HG03108 (cell line): ENCODE measurements around the gene GRID2.
"Not testable (repeated sequence)": the region's sequence is repeated elsewhere in the genome, so short reads cannot be mapped to it uniquely, and the experiment has no call there.

Source experiments
- ATAC-seq: cut with Tn5 transposase; IDR thresholded peaks from one replicate; pipeline ENCODE4 v1.9.1; 2021; ENCODE audit warnings: moderate library complexity; ENCODE audit not compliant: unreplicated experiment

GRID2 gene

DNA sequence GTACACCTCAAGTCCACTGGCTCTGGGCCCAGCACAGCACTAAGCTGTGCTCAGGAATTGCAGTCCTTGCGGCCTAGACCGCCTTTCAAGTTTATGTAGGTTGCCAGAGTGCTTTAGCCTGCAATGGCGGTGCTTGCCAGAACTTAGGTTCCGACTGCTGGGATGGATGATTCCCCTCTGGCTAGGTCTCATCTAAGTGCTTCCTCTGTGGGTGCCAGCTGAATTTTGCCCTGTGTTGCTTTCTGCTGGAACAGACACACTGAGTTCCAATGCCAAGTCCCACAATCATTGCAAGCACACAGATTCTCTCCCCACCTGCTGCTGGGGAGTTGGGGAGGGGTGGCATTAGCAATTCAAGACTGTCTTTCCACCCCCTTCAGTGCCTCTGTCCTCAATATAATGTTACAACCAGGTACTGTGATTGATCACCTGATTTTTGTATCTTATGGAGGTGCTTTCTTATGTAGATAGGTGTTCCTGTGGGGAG lies 129.5 kb downstream of the GRID2 start:
- no peak for ATAC-seq

DNA sequence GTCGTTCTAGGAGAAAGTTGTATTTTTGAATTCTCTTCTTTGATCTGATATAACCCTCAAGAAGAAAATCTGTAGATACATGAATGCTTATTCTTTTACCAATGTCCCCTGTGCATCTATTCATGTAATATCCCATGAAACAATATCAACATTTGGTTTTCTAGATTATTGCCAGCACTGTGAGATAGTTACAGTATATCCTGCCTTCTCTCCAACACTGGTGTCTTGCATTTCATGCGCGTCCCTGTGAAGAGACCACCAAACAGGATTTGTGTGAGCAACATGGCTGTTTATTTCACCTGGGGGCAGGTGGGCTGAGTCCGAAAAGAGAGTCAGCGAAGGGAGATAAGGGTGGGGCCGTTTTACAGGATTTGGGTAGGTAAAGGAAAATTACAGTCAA lies 135.0 kb downstream of the GRID2 start:
- ATAC-seq = not testable (repeated sequence)

DNA sequence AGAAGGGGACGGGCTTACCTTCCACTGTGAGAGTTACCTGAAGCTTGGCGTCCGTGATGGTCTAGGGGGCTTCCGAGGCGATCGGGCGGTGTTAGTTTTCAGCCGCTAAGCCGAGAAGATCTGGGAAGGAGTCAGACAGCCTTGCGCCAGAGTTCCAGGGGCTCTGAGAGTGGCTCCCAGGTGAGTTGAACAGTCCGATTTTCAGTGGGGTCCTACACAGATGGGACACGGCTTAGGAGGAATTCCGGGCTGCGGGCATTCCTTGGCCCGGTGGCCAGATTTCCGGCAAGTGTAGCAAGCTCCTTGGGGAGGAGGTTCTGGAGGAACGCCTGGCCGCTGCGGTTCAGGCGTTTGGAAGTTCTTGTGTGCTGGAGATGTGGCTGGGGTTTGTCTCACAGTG lies 138.4 kb downstream of the GRID2 start:
- not testable (repeated sequence) for ATAC-seq

- not testable (repeated sequence) for ATAC-seq
These were observed 140.5 kb downstream of the GRID2 start for GRCh38 chr4:92444143-92444843.

DNA sequence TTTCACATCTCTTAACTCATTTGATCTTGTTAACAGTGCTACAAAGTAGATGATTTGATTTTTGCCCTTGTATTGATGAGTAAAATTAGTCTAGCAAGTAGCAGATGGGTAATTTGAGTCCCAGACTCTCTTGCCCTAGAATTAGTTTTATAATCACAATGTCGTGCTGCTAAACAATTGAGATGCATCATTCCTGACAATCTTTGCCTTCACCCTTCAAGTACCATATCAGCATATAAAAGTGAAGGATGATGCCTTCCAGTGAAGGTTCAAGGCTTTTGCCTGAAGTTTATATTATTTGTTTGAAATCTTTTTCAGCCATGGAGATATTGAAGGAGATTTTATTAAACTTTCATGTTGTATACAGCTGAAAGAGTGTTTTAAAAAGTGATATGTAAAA lies 141.4 kb downstream of the GRID2 start:
- no peak for ATAC-seq

DNA sequence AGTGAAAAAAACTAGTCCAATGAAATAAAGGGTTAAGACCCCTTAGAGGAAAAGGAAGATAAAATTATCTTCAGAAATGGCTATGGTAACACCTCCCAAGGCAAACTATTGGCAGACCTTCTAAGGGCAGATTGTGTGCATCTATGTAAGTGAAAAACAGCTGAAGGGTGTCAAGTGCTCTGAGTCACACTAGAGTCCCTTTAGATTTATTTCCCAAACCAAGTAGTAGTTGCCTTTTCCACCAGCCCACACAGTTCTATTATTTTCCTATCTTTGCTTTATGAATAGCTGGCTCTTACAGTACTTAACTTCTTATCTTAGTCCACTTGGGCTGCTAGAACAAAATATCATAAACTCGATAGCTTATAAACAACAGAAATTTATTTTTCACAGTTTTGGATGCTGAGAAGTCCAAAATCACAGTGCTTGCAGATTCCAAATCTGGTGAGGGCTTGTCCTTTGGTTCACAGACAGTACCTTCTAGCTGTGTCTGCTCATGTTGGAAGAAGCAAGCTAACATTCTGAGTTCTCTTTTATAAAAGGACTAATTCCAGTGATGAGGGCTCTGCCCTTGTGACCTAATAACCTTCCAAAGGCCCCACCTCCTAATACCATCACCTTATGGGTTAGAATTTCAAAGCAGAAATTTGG lies 143.6 kb downstream of the GRID2 start:
- no peak for ATAC-seq

- not testable (repeated sequence) for ATAC-seq
These were observed 144.4 kb downstream of the GRID2 start for GRCh38 chr4:92448176-92448575.

GRCh38 chr4:92450694-92451093 lies 146.9 kb downstream of the GRID2 start:
- ATAC-seq = no peak

DNA sequence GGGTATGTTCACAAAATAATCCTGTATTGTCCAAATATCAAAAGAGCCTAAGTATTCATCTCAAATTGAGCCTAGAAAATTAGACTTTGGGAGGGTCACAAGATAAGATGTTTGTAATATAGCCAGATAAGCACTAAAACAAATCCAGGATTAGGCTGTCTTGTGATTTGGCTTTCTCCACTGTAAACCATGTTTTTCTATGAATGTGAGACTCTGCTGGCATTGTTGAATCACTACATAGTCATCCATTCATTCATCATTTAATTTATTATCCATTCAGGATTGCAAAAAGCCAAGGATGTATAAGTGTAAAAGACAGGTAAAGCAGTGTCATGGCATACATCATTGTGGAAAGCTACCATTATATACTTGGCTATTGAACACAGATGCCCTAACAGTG lies 148.0 kb downstream of the GRID2 start:
- ATAC-seq = no peak

- ATAC-seq = not testable (repeated sequence)
These were observed 148.6 kb downstream of the GRID2 start for GRCh38 chr4:92452383-92452782.

DNA sequence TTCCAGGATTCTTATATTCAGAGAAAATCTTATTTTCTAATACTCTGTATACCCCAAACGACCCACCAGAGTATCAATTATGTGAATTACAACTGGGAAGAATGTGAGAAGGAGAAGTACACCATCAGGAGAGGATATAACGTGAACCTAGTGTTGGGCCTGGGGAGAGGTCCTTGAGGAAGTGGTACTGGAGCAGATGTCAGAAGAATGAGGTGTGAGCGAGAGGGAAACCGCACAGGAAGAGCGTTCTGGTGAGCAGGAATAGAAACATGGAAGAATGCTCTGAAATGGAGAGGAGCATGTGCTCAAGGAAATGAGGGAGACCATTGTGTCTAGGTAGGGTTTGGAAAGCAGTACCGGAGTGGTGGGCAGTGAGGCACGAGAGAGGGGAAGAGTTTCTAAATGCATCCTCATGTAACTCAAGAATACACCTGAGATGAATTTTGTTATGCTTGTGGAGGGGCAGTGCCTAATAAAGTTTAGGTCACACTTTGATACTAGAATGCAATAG lies 151.6 kb downstream of the GRID2 start:
- ATAC-seq = no peak

DNA sequence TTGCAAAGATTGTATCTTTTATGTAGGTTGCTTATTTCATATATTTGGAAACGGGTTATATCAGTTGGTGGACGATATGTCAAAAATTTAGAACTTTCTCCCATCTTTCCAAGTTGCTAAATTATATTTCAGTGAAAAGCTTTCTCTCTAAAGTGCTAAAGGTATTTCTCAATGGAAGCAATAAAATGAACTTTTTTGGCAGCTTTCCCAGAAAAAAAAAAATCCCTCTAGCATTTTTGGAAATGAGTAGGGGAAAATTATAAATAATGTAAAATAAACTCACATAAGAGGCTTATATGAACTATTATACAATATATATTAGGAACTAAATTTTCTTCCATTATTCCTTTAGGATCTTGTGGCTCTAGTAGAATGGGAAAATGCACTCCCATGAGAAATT lies 152.2 kb downstream of the GRID2 start:
- no peak for ATAC-seq

GRCh38 chr4:92461732-92462131 lies 158.0 kb downstream of the GRID2 start:
- no peak for ATAC-seq

GRCh38 chr4:92477298-92477697 lies 173.5 kb downstream of the GRID2 start:
- ATAC-seq = no peak

DNA sequence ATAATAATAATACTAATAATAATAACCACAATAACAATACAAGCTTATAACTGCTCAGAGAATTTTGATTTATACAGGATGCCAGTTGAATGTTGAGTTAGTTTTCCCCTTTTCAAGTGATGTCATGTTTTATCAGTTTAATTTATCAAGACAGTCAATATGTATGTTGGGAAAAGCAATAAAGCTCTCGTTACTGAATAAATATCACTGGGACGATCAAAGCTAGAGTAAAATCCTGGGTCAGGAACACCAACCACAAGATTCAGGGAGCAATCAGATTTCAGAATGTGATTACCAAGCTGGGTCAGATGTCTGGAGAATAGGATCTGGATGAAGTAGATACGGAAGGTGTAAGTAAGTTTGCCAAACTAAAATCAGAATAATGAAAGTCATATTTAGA lies 179.6 kb downstream of the GRID2 start:
- no peak for ATAC-seq

DNA sequence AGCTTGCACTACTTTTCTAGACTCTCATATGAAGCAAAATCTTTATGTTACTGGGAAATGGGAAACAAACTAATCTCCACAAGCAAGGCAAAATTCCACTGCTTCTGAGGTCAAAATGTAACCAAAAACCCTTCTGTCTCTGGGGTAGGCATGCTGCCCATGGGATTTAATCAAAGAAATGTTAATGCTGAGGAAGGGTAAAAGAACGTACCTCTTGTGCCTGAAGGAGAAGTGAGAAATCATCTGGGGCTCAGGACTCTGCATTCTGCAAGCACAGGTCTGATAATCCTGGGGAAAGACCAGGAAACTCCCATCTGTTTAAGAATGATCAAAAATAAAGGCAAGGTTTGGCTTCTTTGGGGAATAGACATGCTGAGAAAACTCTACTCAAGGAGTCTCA lies 184.7 kb downstream of the GRID2 start:
- no peak for ATAC-seq

GRCh38 chr4:92497141-92497540 lies 193.4 kb downstream of the GRID2 start:
- ATAC-seq = no peak

DNA sequence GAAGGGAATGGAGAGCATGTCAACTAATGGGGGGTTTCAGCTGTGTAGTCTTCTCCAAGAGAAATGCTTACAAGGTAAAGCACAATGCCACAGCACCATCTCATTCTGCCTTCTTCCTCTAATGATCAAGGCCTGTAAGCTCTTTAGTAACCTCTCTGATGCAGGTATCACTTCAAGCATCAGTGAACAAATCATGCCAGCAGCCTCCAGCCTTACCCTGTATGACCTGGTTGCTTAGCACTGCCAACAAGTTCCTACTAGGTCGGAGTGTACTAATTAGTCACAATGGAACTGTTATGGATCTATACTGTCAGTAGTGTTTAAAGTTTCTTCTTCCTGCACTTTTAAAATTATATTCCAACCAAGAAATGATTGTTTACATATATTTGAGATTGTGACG lies 197.7 kb downstream of the GRID2 start:
- no peak for ATAC-seq

GRCh38 chr4:92506933-92507332 lies 203.2 kb downstream of the GRID2 start:
- no peak for ATAC-seq

DNA sequence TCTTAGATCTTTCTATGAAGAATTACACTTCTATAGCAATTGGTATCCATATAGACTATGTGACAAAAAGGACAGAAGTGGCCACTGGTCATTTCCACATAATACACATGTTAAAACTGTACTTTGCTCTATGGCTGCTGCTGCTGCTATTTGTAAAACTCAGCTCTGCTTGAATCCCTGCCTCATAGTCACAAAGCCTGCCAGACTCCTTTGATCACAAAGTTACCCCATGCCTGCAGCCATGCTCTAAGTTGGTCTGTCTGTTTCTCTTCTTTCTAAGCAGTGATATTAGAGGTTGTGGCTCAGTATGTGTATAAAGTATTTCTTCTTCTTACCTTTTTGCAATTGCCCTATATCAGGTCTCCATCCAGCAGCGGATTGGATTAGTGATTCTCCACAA lies 210.9 kb downstream of the GRID2 start:
- ATAC-seq = no peak

DNA sequence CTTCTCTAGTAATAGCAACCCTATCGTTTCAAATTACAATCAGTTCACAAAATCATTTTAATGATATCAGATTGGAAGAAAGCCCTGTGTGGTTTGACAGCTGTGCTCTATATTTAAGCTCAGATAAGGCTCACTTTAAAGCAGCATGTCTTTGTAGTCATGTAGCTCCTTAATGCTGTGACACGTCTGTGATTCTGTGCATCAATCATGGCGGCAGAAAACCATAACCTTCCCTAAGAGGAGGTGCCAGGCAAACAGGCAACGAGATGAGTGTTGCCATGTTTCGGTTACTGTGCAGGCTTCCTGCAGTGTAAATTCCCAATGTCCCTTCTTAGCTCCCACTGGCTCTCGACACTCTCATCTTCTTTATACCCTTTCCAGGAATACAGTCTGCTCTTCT lies 212.7 kb downstream of the GRID2 start:
- ATAC-seq = no peak

DNA sequence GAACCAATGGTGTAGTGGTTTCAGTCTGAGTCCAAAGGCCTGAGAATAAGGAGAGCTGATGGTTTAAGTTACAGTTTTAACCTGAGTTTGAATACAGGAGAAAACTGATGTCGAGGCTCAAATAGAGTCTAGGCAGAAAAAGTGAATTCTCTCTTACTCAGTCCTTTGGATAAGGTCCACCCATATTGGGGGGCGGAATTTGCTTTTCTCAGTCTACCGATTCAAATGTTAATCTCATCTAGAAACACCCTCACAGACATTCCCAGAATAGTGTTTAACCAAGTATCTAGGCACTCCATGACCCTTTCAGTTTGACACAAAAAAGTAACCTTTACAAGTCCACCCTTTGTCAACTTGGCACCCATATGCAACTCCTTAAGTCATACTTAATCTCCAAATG lies 216.0 kb downstream of the GRID2 start:
- no peak for ATAC-seq
